Measurements from ENCODE around the gene AGFG1.

- TF ChIP-seq EZH2 (IDR thresholded peaks at IDR 0.05; ENCODE audit: low read depth) (no peak), CTCF (conservative IDR thresholded peaks at IDR 0.05) (no peak)
Observed at GRCh38 chr2:227480528-227480927, 8.6 kb downstream of the AGFG1 start.
